Bronchial epithelial cell (primary cell): ENCODE results near the gene PRKG1. TPM values are rescaled to one million over a fixed set of nuclear protein-coding genes. Genes with fewer than 3 reads are reported as not detected.
A peak's percentile ranks its signal among the peaks of the same experiment; 100 is the strongest.

Experiments
- DNase-seq: peaks from one replicate; pipeline ENCODE4 v3.0.0-alpha.2; 2010; ENCODE audit warnings: low read depth
- FAIRE-seq: peaks from 2 replicates; lab custom pipeline; 2011; peaks lifted over from hg19 to GRCh38; lab: Jason Lieb, UNC
- H3K27me3 ChIP-seq: 2 replicates; pipeline ENCODE4 v1.5.1; 2011; ENCODE audit warnings: low read length; ENCODE audit not compliant: control insufficient read depth, insufficient read depth
- H3K36me3 ChIP-seq: 2 replicates; pipeline ENCODE4 v1.5.1; 2011; ENCODE audit warnings: low read length; ENCODE audit not compliant: control insufficient read depth, insufficient read depth
- H3K4me3 ChIP-seq: 2 replicates; pipeline ENCODE4 v1.5.1; 2011; ENCODE audit warnings: mild to moderate bottlenecking, low read depth, low read length, control low read depth
- CTCF ChIP-seq: IDR thresholded peaks from 2 replicates; pipeline ENCODE4 v1.5.1; 2011; ENCODE audit warnings: mild to moderate bottlenecking, moderate library complexity, low read length, control low read depth, inconsistent platforms; ENCODE audit not compliant: insufficient read depth, severe bottlenecking
- total RNA-seq: library from RNA; depleted of rRNA; stranded (reverse); fragments of >200 nt; gene quantifications from 2 replicates; pipeline ENCODE4 v1.2.1, GENCODE V29; 2014

The PRKG1 gene
- total RNA-seq, 1 donor from 2014 or later, result 0.26 TPM

- DNase-seq, result peak; percentile 11
- no peak for TF ChIP-seq CTCF
- Histone ChIP-seq H3K36me3 (no peaks in the 10 kb centered on the region), H3K27me3 (no peaks in the 10 kb centered on the region), H3K4me3 (no peak overlapping the region)
- FAIRE-seq, result no peak
Measured at GRCh38 chr10:51344371-51344770, 270.1 kb downstream of the PRKG1 start.

- DNase-seq (no peak), FAIRE-seq (no peak)
- H3K27me3 ChIP-seq, result no peaks in the 10 kb centered on the region
- H3K4me3 ChIP-seq, result no peak overlapping the region
- no peak for TF ChIP-seq CTCF
- H3K36me3 ChIP-seq, result no peaks in the 10 kb centered on the region
Measured at GRCh38 chr10:51348622-51349021, 274.3 kb downstream of the PRKG1 start.

- FAIRE-seq, result no peak
Measured at GRCh38 chr10:51357170-51357569, 282.9 kb downstream of the PRKG1 start.

GRCh38 chr10:51358227-51358626 is 283.9 kb downstream of the PRKG1 start:
- Histone ChIP-seq H3K27me3 (no peaks in the 10 kb centered on the region), H3K4me3 (no peak overlapping the region), H3K36me3 (no peaks in the 10 kb centered on the region)
- DNase-seq (peak; percentile 33), FAIRE-seq (no peak)
- no peak for TF ChIP-seq CTCF

More at GRCh38 chr10:51357170-51357569, 282.9 kb downstream of the PRKG1 start:
- Histone ChIP-seq H3K36me3 (no peaks in the 10 kb centered on the region), H3K4me3 (no peak overlapping the region), H3K27me3 (no peaks in the 10 kb centered on the region)
- no peak for DNase-seq
- no peak for TF ChIP-seq CTCF

GRCh38 chr10:51363415-51363814 is 289.1 kb downstream of the PRKG1 start:
- no peaks in the 10 kb centered on the region for H3K27me3 ChIP-seq
- FAIRE-seq, result no peak
- no peaks in the 10 kb centered on the region for H3K36me3 ChIP-seq
- no peak for DNase-seq
- TF ChIP-seq CTCF, result no peak
- no peak overlapping the region for H3K4me3 ChIP-seq

GRCh38 chr10:51364674-51365073 is 290.4 kb downstream of the PRKG1 start:
- DNase-seq (no peak), FAIRE-seq (no peak)
- Histone ChIP-seq H3K27me3 (no peaks in the 10 kb centered on the region), H3K36me3 (no peaks in the 10 kb centered on the region), H3K4me3 (no peak overlapping the region)
- no peak for TF ChIP-seq CTCF
